Cardiac fibroblast (primary cell): ENCODE results near the gene ZFP91.

Experiments
- DNase-seq, 2 donors: peaks; one replicate each; pipeline versions ENCODE4 v3.0.0 to v3.0.0-alpha.2; 2010; ENCODE audit warnings: low read depth in 2 of 2
- H3K4me3 ChIP-seq, 2 donors: replicated peaks in 1 of 2; 1 replicate in 1 of 2; 2 replicates in 1 of 2; pipeline ENCODE4 v1.5.1; 2011; ENCODE audit warnings: low read depth in 2 of 2, low read length in 2 of 2, mild to moderate bottlenecking in 2 of 2, moderate library complexity in 1 of 2
- CTCF ChIP-seq: IDR thresholded peaks from one replicate; pipeline ENCODE4 v1.5.1; 2011; ENCODE audit warnings: low read depth, mild to moderate bottlenecking, low read length, inconsistent platforms

Gene ZFP91

GRCh38 chr11:58654908-58655296, 76.0 kb downstream of the ZFP91 start:
- TF ChIP-seq CTCF, result no peak
- DNase-seq, result no peak
- H3K4me3 ChIP-seq, result no peak overlapping the region

GRCh38 chr11:58656348-58656747, 77.5 kb downstream of the ZFP91 start:
- no peak for TF ChIP-seq CTCF
- DNase-seq, result no peak
- H3K4me3 ChIP-seq, result no peak overlapping the region

- DNase-seq, result no peak
- no peak overlapping the region for H3K4me3 ChIP-seq
- no peak for TF ChIP-seq CTCF
Measured at GRCh38 chr11:58658623-58659022, 79.8 kb downstream of the ZFP91 start.

- TF ChIP-seq CTCF, result no peak
- no peak overlapping the region for H3K4me3 ChIP-seq
- DNase-seq, result no peak
Measured at GRCh38 chr11:58659404-58659803, 80.5 kb downstream of the ZFP91 start.

- TF ChIP-seq CTCF, result no peak
- no peak for DNase-seq
- no peak overlapping the region for H3K4me3 ChIP-seq
Measured at GRCh38 chr11:58659910-58660570, 81.2 kb downstream of the ZFP91 start.
